ENCODE results near the gene PIGC.

Gene PIGC

DNA sequence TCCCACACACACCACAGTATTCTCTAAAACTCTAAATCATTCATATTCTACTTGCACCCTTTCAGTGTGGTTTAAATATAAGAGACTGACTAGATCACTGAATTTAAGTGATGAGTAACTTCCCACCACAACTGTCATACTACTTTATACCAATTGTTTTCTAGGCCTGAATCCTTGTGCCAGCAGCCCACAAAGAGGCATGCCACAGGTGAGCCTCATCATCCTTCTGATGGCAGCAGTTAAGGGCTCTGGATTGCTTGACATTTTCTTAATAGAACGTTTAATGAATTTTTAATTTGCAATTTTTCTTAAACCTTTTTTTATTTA lies 13.8 kb downstream of the PIGC start:
- DNase-seq = no peak

DNA sequence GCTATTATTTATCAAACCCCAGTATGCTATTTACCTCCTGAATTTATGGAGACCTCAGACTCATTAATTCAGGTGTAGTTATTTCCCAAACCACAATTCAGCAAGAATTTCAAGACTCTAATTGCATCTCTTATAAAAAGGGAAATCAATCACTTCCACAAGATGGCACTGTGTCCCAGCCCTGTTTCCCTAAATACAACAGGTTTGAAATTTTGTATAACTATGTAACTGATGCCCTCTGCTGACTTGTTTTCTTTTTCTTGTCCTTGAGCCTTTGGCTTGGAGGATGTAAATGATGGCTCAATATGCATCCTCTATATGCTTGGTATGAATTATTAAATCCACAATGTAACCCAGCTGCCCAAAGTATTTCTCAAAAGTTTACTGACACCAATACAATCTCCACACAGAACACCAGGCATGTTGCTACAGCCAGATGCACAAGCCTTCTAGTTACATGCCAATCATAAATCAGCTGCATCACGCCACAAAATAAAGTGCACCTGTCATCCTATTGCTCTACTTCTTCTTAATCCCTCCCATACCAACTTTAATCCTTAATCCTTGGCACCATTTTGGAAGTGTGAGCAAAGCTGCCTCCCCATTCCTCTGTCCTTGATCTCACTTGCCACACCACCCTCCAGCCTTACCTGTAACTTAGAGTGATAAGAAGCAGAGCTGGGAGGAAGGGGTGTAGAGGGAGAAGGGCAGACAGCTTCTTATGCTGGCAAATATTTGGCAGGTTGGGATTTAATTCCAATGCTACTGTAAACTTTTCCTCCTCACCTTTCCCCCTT lies 14.3 kb downstream of the PIGC start:
- DNase-seq = peak in 10 of 51 donors; percentile 1 to 35 (median 4)

DNA sequence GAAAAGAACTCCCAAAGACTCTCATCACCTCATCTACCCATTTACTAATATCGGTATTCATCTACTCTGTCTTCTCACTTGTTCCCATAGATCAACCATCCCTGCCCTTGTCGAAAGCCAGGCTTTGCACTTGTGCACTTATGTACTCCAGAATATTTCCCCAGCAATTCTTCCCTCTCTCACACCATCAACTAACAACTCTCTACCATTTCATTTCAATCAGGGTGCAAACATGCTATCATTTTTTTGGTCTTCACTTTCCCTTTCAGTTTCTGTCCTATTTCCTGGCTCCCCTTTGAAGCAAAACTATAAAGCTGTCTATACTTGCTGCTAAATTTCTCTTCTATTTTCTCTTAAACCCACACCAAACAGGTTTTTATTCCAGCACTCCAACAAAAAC lies 16.7 kb downstream of the PIGC start:
- DNase-seq = no peak

DNA sequence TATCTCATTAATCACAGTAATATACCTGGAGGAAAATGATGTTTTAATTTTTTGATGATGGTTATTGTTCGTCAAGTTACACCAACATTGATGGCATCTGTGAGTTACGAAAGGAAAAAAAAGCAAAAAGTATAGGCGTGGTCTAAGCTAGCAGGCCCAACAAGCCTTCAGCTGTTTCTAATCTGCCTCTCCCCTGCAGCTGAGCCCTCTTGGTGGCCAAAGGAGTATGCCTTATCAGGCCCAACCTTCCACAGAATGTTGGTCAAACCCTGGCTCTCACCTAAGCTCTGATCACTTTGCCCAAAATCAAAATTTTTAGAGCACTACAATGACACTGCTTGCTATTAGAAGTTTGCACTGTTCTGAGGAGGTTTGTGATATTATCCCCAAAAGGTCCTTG lies 18.5 kb downstream of the PIGC start:
- DNase-seq = no peak

DNA sequence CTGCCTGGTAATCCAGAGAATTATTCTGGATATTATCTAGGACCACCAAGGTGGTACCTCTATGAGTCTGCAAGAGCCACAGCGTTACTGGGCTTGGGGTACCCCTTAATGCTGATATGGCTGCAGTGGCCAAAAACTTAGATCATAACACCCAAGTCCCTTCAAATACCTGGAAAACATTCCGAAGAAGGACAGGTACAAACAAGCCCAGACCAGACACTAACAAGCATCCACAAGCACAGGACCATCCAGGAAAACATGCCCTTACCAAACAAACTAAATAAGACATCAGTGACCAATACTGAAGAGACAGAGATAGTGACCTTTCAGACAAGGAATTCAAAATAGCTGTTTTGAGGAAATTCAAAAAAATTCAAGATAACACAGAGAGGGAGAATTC lies 20.5 kb downstream of the PIGC start:
- DNase-seq = no peak

DNA sequence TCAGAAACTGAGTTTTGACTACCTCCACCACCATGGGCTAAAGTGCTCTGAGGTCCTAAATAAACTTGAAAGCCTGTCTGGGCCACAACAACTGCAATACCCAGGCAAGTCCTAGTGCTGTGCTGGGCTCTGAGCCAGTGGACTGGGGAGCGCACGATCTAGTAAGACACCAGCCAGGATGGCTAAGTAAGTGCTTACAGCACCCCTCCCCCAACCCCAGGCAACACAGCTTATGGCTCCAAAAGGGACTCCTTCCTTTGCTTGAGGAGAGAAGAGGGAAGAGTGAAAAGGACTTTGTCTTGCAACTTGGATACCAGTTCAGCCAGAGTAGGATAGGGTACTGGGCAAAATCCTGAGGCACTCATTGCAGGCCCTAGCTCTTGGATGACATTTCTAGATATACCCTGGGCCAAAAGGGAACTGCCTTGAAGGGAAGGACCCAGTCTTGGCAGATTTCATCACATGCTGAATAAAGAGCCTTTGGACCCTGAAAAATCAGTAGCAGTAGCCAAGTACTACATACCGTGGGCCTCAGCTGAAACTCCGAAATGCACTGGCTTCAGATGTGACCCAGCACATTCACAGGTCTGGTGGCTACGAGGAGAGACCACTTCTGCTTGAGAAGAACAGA lies 21.8 kb downstream of the PIGC start:
- peak in 27 of 51 donors; percentile 3 to 63 (median 21) for DNase-seq

DNA sequence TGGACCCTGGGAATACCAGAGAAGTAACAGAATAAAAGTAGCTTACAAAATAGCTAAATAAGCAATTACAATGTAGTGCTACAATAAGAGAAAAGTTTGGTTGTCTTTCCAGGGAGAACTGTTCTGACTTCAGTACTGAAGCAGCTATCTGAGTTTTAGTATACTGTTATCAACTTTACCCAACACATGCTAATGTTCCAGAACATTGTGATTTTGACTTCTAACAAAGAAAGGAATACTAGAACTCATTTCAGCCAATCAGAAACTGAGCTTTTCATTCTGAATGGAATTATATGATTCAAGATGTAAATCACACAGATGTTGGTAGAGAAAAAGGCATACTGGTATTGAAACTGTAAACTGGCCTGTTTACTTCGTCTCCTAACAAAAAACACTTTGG lies 23.5 kb downstream of the PIGC start, which contains the start of gene C1orf105:
Gene C1orf105, plus strand, starts transcription at position 301 of the 400 bp plus-strand sequence. CDS start 201 bp downstream, outside the sequence.
- no peak for DNase-seq

DNA sequence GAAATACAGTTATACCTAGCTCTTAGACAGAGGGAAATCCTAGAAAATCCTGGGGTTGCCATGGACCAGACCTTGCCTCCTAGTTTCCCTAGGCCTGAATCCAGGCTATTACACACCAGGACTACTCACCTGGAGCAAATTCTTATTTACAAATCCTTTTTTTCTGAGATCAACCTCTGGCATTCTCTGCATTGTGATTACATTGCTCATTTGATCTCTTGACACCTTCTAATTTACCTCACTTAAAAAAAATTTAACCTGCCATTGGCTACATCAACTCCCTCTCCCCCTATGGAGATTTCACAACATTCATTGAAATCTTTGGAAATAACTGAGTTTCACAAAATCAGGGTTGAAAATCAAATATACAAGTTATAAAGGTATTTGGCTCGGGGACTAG lies 26.3 kb downstream of the PIGC start:
- no peak for DNase-seq

DNA sequence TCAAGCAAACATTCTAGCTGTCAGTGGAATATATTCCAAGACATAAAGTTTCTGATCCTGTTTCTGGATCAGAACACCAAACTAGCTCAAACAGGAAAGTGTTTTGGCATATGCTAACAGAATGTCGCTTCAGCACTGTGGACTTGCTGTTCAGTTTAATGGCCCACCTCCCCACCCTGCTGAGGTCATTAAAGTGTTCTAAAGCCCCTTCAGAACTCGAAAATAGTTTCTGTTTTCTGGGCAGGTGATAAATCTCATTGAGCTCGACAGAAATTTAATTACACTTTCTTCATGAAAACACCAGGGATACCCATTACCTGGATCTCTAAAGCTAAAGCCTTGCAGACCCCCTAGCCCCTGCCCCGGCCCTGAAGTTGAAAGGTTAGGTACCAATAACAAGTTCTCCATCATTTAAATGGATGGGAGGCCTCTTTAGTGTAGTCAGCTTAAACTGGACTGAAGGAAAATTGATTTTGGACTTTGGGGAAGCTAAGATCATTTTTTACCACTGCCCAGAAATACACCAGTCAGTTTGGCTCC lies 27.3 kb downstream of the PIGC start:
- DNase-seq = no peak

DNA sequence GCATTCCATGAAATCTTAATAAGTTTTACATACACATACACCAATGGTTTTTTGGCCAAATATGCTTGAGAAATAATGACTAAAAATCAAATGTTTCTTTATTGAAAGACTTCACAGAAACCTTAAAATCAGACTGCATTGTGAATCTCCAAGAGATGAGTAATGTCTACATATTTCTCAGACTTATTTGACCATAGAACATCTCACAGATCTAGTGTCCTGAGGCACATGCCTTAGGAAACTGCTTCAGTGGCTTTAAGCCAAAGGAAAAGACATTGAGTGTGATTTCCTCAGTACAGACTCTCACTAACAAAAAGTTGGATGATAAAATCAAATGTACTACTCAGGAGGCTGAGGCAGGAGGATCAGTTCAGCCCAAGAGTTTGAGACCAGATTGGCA lies 29.5 kb downstream of the PIGC start:
- no peak for DNase-seq

DNA sequence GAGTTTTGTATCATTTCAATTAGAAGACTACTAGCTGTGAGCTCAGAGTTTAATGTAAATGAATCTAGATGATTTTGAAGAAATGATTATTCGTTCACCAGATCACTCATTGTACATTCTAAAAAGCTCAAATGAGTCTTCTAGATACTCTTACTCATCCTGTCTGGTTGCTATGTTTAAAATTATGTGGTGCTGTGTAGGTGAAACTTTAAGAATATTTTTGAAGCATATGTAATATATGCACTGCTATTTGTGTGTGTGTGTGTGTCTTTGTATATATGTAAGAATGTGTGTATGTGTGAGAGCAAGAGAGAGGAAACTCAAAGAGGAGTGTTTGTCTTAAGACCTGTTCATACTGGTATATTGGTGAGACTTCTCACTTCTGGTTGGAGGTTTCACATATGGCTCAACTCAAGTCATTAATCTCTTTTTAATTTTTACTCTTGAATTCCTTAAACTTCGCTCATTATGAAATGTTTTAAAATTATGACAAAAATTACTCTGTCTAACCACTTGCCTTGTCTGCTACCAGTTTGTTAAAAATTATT lies 32.0 kb downstream of the PIGC start:
- no peak for DNase-seq

DNA sequence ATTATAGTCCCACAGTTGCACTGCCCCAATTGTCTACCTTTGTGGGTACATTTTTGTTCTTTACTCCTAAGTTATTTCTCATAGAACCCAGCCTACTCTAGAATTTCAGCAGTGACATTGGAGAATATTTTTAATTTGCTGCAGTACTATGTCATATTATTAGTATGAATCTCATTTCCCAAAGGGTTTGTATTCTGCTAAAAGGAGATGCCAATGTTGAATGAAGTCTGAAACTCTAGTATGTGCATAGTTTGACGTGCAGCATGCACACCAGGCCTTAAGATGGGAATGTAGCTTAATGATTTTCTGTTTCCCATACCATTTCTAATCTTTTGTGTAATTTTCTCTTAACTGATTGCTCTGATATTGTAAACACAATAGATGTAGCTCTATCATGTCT lies 33.8 kb downstream of the PIGC start:
- no peak for DNase-seq

DNA sequence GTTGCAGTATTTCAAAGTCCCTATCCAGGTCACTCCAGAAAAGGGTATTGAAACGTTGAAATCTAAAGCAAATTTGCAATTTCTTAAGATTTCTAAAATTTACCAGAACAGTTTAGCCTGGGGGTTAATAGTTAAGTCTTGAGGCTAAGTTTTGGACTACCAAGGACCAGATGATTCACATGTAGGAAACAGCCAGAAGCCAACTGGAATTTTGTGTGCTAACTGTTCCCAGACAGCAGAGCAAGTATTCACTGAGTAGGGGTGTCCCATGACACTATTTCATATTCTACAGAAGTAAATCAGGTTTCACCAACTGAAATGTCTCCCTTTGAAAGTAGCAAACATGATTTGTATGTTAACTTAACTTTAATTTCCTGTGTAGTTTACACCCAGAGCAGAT lies 34.9 kb downstream of the PIGC start:
- no peak for DNase-seq

DNA sequence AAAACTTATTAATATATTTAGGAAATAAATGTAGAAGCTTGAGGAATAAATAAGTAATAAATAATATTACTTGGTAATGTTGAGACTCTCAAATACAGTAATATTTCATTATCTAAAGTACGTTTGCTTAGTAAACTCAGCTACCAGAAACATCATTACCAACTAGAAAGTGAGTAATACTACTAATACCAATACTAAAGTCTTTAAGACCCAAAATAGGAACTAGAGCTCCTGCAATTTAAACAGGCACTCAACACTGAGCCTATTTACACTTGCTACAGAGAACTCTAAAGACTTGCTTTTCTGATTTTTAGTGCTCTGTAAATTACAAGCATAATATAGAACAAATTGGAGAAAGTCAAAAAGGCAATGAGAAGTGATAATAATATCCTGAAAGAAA lies 36.9 kb downstream of the PIGC start:
- DNase-seq = no peak

DNA sequence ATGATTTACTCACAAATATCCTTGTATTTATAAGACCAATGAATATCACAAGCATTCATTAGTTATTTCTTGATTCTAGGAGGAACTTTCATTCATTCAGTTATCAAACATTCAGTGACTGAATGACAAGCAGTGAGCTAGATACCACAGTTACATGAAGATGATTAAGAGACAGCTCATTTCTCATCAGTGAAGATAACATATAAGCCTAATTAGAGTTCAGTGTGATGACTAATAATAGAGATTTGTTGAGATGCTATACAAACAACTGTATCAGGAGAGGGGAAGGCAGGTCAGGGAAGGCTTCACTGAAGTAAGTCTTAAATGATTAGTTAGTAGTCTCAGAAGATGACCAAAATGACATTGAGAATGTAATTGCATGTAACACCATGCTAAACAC lies 38.0 kb downstream of the PIGC start:
- no peak for DNase-seq

DNA sequence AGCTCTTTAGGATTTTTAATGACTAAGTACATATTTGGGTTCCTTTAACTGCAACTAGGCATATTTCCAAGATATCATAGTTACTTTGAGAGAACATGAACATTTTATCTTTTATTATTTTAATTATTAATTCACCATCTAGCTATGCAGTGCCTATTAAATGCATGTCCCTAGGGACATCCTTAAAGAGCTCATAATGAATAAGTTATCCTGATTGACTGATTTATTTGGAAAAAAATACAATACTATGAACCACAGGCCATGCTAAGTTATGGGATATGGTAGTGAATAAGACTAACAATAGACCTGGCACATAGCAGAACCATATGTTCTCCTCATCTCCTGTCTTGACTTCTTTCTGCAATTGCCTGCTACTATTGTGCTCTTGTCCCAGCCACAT lies 39.7 kb downstream of the PIGC start:
- no peak for DNase-seq

DNA sequence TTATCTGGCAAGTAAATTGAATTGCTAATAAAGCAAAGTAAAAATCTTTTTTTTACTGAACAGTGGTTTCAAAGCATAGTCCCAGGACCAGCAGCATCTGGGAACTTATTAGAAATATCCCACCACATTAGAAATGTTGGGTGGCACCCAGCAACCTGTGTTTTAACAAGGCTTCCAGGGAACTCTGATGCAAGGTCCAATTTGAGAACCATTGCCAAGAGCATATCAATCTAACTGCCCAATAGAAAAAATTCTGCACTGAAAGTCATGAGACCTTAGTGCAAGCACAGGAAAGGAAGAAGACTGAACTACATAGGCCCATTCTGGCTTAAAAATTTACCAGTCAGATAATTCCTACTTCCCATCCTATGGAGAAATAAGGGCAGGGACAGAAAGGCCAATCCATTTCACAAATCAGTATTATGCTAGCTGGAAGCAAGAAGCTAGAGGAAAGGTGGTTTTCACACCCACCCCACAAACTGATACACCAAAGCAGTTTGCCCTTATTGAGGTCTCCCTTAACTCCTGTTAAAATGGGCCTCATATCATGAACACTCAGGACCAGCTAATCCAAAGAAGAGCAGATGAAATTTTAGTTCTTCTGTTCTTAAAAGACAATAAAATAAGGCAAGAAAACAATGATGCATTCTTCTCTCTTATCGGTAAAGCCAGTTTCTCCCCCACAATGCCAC lies 40.8 kb downstream of the PIGC start:
- DNase-seq = no peak

DNA sequence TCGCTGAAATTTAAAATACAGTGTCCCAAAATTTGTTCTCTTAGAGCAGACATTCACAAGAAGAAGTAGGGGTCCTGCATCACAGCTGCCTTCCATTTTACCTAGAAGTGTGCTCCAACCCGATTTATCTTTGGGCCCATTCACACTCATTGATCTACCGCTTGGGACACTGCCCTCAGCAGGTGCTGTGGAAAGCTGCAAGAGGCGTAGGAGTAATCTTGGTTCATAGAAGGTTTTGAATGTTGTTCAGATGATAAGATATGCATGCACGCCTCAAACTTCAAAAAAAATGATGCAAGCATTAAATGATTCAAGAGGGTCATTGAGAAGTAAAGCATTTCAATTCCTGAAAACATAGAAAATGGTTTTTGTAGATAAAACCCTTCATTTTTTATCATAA lies 42.0 kb downstream of the PIGC start:
- DNase-seq = no peak

DNA sequence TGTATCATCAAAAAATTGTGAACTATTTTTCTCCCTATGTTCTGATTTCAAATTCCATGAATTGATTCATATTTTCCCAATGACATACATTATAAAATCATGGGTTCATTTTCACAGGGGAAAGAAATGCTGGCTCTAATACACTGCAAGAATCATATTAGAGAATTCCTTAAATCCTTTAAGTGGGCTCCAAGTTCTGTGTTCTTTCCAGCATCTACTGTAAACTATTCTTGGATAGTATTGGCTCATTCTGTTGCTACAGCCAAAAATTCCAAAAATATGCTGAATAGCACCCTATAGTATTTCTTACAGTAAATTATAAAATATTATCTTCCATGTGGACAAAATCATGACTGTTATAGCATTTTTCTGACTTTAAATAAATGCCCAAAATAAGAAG lies 42.4 kb downstream of the PIGC start:
- DNase-seq = no peak

DNA sequence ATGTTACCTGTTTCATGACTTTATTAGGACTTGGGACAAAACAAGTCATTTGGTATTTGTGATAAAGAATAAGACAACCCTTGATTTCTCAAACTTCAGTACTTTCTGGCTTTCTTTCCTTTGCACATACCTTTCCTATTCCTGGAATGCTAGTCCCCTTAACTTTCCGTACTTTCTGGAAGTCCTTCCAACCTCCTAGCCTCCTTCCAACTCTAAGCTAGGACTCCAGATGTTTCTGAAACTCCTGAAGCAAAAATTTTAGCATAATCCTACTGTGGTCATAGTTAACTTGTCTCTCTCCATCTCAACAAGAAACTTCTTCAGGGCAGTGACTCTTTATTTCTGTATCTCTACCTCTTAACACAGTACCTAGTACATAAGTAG lies 43.2 kb downstream of the PIGC start:
- DNase-seq = no peak

DNA sequence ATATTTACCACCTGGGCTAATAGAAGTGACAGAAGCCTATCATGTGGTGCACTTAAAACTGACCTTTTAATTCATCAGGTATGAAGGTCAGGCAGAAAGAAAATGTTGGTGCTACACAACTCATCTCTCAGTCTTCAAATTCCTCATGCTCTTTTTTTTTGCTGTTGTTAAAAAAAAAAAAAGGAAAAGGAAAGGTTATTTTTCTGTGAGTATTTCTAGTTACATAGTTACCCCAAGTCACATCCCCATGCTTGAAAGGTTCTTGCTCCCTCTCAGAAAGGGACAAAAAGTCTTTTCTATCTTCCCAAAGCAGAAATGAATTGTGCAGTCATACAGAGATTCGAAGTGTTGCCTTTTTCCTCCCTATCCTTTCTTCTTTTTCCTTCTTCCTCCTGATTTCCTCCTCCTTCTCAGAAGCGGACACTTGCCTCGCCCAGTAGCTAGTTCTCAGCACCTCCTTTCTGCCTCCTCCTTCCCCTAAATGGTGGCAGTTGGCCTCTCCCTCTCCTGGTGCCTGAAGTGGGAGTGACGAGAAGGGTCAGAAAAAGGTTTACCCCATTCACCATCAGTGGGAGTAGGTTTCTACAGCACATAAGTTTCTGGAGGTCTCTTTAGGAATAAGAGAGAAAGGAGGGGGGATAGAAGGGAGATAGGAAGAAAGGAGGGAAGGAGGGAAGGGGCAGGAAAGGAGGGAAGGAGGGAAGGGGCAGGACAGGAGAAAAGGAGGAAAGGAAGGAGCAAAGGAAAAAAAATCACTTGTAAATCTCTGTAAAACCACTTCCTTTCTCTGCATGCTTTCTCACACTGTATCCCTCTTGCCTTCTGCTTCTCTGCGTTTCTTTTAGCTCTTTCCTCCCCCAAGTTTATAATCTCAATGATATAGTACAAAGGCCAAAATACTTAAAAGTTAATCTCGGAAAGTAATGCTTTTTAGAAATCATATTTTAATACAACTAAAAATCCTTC lies 43.8 kb downstream of the PIGC start:
- peak in 1 of 51 donors; percentile 15 for DNase-seq

Data from hypothalamus (tissue), 51 donors.